DND-41 (cell line): ENCODE measurements around the gene PREX1.

Experiments
- EZH2 ChIP-seq: IDR thresholded peaks from 3 replicates; pipeline ENCODE4 v1.6.1; 2012; ENCODE audit warnings: borderline replicate concordance, low read depth, mild to moderate bottlenecking, moderate library complexity, low read length, inconsistent platforms; ENCODE audit not compliant: severe bottlenecking
- TF ChIP-seq, protein P1 (sequence below): IDR thresholded peaks from 2 replicates; pipeline ENCODE4 v1.5.1; 2012; ENCODE audit warnings: borderline replicate concordance, low read length, moderate library complexity, mild to moderate bottlenecking; ENCODE audit not compliant: poor library complexity, severe bottlenecking; ENCODE audit errors: extremely low read depth

GRCh38 chr20:48793776-48794175, 34.0 kb downstream of the PREX1 start:
- TF ChIP-seq, protein P1, sequence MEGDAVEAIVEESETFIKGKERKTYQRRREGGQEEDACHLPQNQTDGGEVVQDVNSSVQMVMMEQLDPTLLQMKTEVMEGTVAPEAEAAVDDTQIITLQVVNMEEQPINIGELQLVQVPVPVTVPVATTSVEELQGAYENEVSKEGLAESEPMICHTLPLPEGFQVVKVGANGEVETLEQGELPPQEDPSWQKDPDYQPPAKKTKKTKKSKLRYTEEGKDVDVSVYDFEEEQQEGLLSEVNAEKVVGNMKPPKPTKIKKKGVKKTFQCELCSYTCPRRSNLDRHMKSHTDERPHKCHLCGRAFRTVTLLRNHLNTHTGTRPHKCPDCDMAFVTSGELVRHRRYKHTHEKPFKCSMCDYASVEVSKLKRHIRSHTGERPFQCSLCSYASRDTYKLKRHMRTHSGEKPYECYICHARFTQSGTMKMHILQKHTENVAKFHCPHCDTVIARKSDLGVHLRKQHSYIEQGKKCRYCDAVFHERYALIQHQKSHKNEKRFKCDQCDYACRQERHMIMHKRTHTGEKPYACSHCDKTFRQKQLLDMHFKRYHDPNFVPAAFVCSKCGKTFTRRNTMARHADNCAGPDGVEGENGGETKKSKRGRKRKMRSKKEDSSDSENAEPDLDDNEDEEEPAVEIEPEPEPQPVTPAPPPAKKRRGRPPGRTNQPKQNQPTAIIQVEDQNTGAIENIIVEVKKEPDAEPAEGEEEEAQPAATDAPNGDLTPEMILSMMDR = no peak
- no peak for TF ChIP-seq EZH2
